KOPT-K1 (cell line): Measurements from ENCODE around the gene SGPL1.
"Not testable (repeated sequence)": the region's sequence is repeated elsewhere in the genome, so short reads cannot be mapped to it uniquely, and the experiment has no call there.

Source experiments
- H3K27ac ChIP-seq: fragments of 200-600 bp; sonication (generic); 2 replicates; pipeline ENCODE4 v1.5.1; 2016; ENCODE audit warnings: antibody characterized with exemption, mild to moderate bottlenecking, low read depth, low read length; ENCODE audit not compliant: poor library complexity, severe bottlenecking
- H3K36me3 ChIP-seq: fragments of 200-600 bp; sonication (generic); 2 replicates; pipeline ENCODE4 v1.5.1; 2017; ENCODE audit warnings: antibody characterized with exemption, mild to moderate bottlenecking, low read length, moderate library complexity; ENCODE audit not compliant: insufficient read depth
- H3K9me3 ChIP-seq: fragments of 200-600 bp; sonication (generic); 2 replicates; pipeline ENCODE4 v1.5.1; 2017; ENCODE audit warnings: antibody characterized with exemption, low read length, mild to moderate bottlenecking; ENCODE audit not compliant: insufficient read depth, poor library complexity, severe bottlenecking

Gene SGPL1

GRCh38 chr10:70815504-70816219, at the start of gene SGPL1:
Gene SGPL1, plus strand, starts transcription at chr10:70815948. Its CDS starts 906 bp downstream, at chr10:70816854.
- no peaks in the 10 kb centered on the region for H3K9me3 ChIP-seq
- peaks cover 6% of the 10 kb centered on the region; the same call in 1 of the 2 replicates for H3K36me3 ChIP-seq
- H3K27ac ChIP-seq = peak within 1 kb of the TSS; percentile 47

GRCh38 chr10:70768026-70768685, 47.6 kb upstream of the SGPL1 start:
- H3K27ac ChIP-seq, H3K36me3 ChIP-seq: not testable (repeated sequence)
- H3K9me3 ChIP-seq = peaks cover 19% of the 10 kb centered on the region

GRCh38 chr10:70769121-70769520, 46.6 kb upstream of the SGPL1 start:
- Histone ChIP-seq H3K36me3 (no peaks in the 10 kb centered on the region), H3K27ac (no peak overlapping the region), H3K9me3 (peaks cover 19% of the 10 kb centered on the region)

- Histone ChIP-seq H3K36me3 (no peaks in the 10 kb centered on the region), H3K9me3 (peaks cover 19% of the 10 kb centered on the region), H3K27ac (no peak overlapping the region)
These were observed 45.7 kb upstream of the SGPL1 start for GRCh38 chr10:70770001-70770400.

GRCh38 chr10:70770516-70770915, 45.2 kb upstream of the SGPL1 start:
- peaks cover 13% of the 10 kb centered on the region for H3K9me3 ChIP-seq
- H3K36me3 ChIP-seq, H3K27ac ChIP-seq: not testable (repeated sequence)

- Histone ChIP-seq H3K27ac (no peak overlapping the region), H3K9me3 (peaks cover 3% of the 10 kb centered on the region), H3K36me3 (no peaks in the 10 kb centered on the region)
These were observed 44.2 kb upstream of the SGPL1 start for GRCh38 chr10:70771311-70772194.

GRCh38 chr10:70772627-70773026, 43.1 kb upstream of the SGPL1 start:
- no peaks in the 10 kb centered on the region for H3K9me3 ChIP-seq
- no peak overlapping the region for H3K27ac ChIP-seq
- H3K36me3 ChIP-seq = no peaks in the 10 kb centered on the region

- H3K9me3 ChIP-seq = no peaks in the 10 kb centered on the region
- H3K27ac ChIP-seq = no peak overlapping the region
- no peaks in the 10 kb centered on the region for H3K36me3 ChIP-seq
These were observed 42.3 kb upstream of the SGPL1 start for GRCh38 chr10:70773461-70773860.

GRCh38 chr10:70773965-70774809, 41.6 kb upstream of the SGPL1 start:
- H3K27ac ChIP-seq = no peak overlapping the region
- no peaks in the 10 kb centered on the region for H3K36me3 ChIP-seq
- H3K9me3 ChIP-seq = no peaks in the 10 kb centered on the region

GRCh38 chr10:70774810-70775678, 40.7 kb upstream of the SGPL1 start:
- H3K9me3 ChIP-seq = no peaks in the 10 kb centered on the region
- H3K36me3 ChIP-seq = no peaks in the 10 kb centered on the region
- no peak overlapping the region for H3K27ac ChIP-seq

GRCh38 chr10:70775679-70776454, 39.9 kb upstream of the SGPL1 start:
- Histone ChIP-seq H3K27ac (no peak overlapping the region), H3K36me3 (no peaks in the 10 kb centered on the region), H3K9me3 (no peaks in the 10 kb centered on the region)

GRCh38 chr10:70776455-70777005, 39.2 kb upstream of the SGPL1 start:
- no peak overlapping the region for H3K27ac ChIP-seq
- H3K36me3 ChIP-seq = no peaks in the 10 kb centered on the region
- H3K9me3 ChIP-seq = no peaks in the 10 kb centered on the region
